Measurements from ENCODE around the gene LRBA.

DNA sequence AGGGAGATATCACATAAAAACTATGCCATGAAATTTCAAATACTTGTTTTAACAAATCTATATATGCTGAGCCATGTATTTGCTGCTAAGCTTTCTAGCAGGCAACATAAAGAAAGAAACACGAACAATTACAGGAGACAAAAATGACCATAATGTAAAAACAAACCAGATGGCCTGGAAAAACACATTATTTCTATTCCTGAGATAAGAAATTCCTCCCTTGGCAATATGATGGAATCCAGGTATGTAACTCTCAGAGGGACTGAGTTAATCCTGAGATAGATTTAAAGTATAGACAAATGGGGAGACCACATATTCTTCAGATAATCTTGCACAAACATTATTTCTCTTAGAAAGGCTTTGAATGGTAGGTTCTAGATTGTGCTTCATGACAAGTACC, 657.3 kb downstream of the LRBA start:
- no peak for TF ChIP-seq POLR2A (IDR thresholded peaks at IDR 0.05)
- TF ChIP-seq, protein P1, sequence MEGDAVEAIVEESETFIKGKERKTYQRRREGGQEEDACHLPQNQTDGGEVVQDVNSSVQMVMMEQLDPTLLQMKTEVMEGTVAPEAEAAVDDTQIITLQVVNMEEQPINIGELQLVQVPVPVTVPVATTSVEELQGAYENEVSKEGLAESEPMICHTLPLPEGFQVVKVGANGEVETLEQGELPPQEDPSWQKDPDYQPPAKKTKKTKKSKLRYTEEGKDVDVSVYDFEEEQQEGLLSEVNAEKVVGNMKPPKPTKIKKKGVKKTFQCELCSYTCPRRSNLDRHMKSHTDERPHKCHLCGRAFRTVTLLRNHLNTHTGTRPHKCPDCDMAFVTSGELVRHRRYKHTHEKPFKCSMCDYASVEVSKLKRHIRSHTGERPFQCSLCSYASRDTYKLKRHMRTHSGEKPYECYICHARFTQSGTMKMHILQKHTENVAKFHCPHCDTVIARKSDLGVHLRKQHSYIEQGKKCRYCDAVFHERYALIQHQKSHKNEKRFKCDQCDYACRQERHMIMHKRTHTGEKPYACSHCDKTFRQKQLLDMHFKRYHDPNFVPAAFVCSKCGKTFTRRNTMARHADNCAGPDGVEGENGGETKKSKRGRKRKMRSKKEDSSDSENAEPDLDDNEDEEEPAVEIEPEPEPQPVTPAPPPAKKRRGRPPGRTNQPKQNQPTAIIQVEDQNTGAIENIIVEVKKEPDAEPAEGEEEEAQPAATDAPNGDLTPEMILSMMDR (IDR thresholded peaks at IDR 0.05) = no peak
- TF ChIP-seq POLR2AphosphoS5 (IDR thresholded peaks at IDR 0.05; ENCODE audit: insufficient read depth in 1 of 2, low read depth in 1 of 2) = no peak
